Kidney epithelial cell (primary cell): ENCODE results near the gene SMAD3. TPM values are rescaled to one million over a fixed set of nuclear protein-coding genes. Genes with fewer than 3 reads are reported as not detected.

Experiments
- DNase-seq: peaks from one replicate; pipeline ENCODE4 v3.0.0-alpha.2; 2010; ENCODE audit warnings: low read depth
- H3K27me3 ChIP-seq: 2 replicates; pipeline ENCODE4 v1.6.0; 2011; ENCODE audit warnings: low read length; ENCODE audit not compliant: control insufficient read depth, insufficient read depth
- H3K36me3 ChIP-seq: 2 replicates; pipeline ENCODE4 v1.5.1; 2011; ENCODE audit warnings: low read length; ENCODE audit not compliant: control insufficient read depth, insufficient read depth
- H3K4me3 ChIP-seq: 2 replicates; pipeline ENCODE4 v1.5.1; 2011; ENCODE audit warnings: low read depth, mild to moderate bottlenecking, control low read depth, low read length
- total RNA-seq: library from RNA; depleted of rRNA; stranded (reverse); fragments of >200 nt; gene quantifications from 2 replicates; pipeline ENCODE4 v1.2.3, GENCODE V29; 2015
- TF ChIP-seq, protein P1 (sequence below): IDR thresholded peaks from 2 replicates; pipeline ENCODE4 v1.5.1; 2011; ENCODE audit warnings: mild to moderate bottlenecking, moderate library complexity, low read length, control low read depth, inconsistent platforms; ENCODE audit not compliant: insufficient read depth, poor library complexity, severe bottlenecking

Gene SMAD3
- total RNA-seq, 1 donor from 2014 or later: 34.8 TPM

GRCh38 chr15:67143646-67144045 lies 78.2 kb downstream of the SMAD3 start:
- no peak overlapping the region for H3K4me3 ChIP-seq
- TF ChIP-seq, protein P1, sequence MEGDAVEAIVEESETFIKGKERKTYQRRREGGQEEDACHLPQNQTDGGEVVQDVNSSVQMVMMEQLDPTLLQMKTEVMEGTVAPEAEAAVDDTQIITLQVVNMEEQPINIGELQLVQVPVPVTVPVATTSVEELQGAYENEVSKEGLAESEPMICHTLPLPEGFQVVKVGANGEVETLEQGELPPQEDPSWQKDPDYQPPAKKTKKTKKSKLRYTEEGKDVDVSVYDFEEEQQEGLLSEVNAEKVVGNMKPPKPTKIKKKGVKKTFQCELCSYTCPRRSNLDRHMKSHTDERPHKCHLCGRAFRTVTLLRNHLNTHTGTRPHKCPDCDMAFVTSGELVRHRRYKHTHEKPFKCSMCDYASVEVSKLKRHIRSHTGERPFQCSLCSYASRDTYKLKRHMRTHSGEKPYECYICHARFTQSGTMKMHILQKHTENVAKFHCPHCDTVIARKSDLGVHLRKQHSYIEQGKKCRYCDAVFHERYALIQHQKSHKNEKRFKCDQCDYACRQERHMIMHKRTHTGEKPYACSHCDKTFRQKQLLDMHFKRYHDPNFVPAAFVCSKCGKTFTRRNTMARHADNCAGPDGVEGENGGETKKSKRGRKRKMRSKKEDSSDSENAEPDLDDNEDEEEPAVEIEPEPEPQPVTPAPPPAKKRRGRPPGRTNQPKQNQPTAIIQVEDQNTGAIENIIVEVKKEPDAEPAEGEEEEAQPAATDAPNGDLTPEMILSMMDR: no peak
- no peak for DNase-seq

GRCh38 chr15:67144609-67145311 lies 79.4 kb downstream of the SMAD3 start:
- H3K4me3 ChIP-seq: no peak overlapping the region
- no peak for DNase-seq
- no peaks in the 10 kb centered on the region for H3K36me3 ChIP-seq
- TF ChIP-seq, protein P1: no peak
- H3K27me3 ChIP-seq: no peaks in the 10 kb centered on the region

More at GRCh38 chr15:67143646-67144045, 78.2 kb downstream of the SMAD3 start:
- Histone ChIP-seq H3K36me3 (no peaks in the 10 kb centered on the region), H3K27me3 (no peaks in the 10 kb centered on the region)

DNA sequence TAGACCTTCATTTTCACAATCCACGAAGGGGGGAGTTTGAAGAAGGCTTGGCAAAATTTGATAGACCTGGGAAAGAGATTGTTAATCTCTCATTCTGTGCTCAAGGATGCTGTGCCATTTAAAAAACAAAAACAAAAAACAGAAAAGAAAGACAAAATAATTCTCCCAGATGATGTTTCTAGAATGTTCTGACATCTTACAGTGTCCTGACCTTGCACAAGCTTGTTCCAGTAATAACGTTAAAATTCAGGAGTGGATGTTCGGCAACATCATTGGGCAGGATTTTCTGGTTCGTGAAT lies 79.9 kb downstream of the SMAD3 start:
- H3K4me3 ChIP-seq: no peak overlapping the region
- TF ChIP-seq, protein P1: no peak
- no peak for DNase-seq
- H3K27me3 ChIP-seq: no peaks in the 10 kb centered on the region
- no peaks in the 10 kb centered on the region for H3K36me3 ChIP-seq

DNA sequence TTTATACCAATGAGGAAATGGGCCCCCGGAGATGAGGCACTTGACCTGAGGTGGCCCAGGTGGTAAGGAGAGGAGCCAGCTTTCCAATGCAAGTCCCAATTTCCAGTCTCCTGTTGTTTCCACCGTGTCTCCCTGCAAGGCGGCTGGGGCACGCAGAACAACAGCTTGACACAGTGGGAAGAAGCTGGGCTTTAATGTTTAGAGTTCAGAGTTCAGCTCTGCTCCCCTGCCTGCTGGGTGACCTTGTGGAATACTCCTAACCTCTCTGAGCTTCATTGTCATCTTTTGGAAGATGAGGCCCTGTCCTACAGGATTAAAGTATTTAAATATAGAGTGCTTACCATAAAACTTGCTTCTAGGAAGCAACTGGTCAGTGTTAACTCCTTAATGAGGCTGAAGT lies 80.3 kb downstream of the SMAD3 start:
- Histone ChIP-seq H3K36me3 (no peaks in the 10 kb centered on the region), H3K27me3 (no peaks in the 10 kb centered on the region), H3K4me3 (no peak overlapping the region)
- no peak for DNase-seq
- TF ChIP-seq, protein P1: no peak

DNA sequence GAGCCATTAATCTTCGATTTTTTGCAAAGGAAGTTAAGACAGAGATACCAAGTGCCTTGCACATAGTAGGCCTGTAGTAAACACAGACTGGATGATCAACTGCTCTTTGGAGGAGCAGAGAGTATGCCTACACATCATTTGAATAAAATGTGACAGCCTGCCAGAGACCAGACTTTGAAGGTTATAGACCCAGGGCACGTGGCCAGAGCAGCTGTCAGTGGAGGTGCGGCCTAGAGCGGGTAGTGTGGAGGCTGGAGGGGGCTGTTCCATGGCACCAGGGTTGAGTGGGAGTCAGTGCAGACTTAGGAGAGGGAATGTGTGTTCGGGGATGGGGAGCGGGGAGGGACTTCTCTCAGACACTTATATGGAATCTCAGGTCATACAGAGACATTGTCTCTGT lies 80.8 kb downstream of the SMAD3 start:
- DNase-seq: no peak
- Histone ChIP-seq H3K27me3 (no peaks in the 10 kb centered on the region), H3K36me3 (no peaks in the 10 kb centered on the region), H3K4me3 (no peak overlapping the region)
- TF ChIP-seq, protein P1: no peak

DNA sequence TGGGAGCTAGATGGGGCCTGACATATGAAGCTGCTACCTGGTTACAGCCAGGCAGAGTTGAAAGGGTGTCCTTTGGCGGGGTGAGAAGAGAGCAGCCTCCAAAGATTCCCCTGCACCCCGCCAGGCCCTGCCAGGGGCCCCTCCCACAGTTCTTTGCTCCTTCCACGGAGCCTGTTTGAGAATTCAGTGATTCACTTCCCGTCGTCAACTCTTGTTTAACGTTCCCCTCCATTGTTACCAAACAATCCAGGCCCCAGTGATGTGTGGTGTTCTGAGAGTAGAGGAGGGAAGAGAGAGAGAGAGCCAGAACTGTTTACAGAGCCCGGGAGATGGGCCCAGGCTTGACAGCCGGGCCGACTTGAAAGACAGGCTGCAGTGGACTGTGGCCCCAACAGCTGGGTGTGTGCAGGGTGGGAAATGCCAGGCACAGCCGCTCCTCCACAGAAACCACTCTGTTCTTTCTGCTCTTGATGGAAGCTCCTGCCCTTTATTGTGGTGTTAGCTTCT lies 81.5 kb downstream of the SMAD3 start:
- DNase-seq: no peak
- Histone ChIP-seq H3K36me3 (no peaks in the 10 kb centered on the region), H3K27me3 (no peaks in the 10 kb centered on the region), H3K4me3 (no peak overlapping the region)
- TF ChIP-seq, protein P1: no peak
